SK-N-SH treated with all-trans-retinoic acid at 6 μM for 48 hours (cell line): ENCODE data around the gene LIME1.

Experiments
- ATAC-seq: fragments of 200-7000 bp; cut with Tn5 transposase; 3 replicates; pipeline ENCODE4 v1.9.1; 2020; ENCODE audit warnings: mild to moderate bottlenecking, moderate library complexity
- ARNTL ChIP-seq: fragments of 450-650 bp; formaldehyde crosslinking; IDR thresholded peaks from 2 replicates; pipeline ENCODE4 v1.5.0; 2020; ENCODE audit warnings: low read depth, mild to moderate bottlenecking, moderate library complexity, borderline replicate concordance
- BACH2 ChIP-seq: fragments of 250-450 bp; sonication (Bioruptor Pico); IDR thresholded peaks from 2 replicates; pipeline ENCODE4 v1.9.0; 2021; ENCODE audit warnings: mild to moderate bottlenecking, borderline replicate concordance
- CSDC2 ChIP-seq: fragments of 250-450 bp; sonication (Bioruptor Pico); IDR thresholded peaks from 2 replicates; pipeline ENCODE4 v1.5.0; 2020; ENCODE audit warnings: mild to moderate bottlenecking, moderate library complexity
- ESRRG ChIP-seq: fragments of 250-450 bp; sonication (Bioruptor Pico); IDR thresholded peaks from 2 replicates; pipeline ENCODE4 v1.6.1; 2021; ENCODE audit warnings: mild to moderate bottlenecking
- GLIS3 ChIP-seq: fragments of 250-450 bp; sonication (Bioruptor Pico); IDR thresholded peaks from 2 replicates; pipeline ENCODE4 v1.5.0; 2020; ENCODE audit warnings: mild to moderate bottlenecking, moderate library complexity
- OSR1 ChIP-seq: fragments of 250-450 bp; sonication (Bioruptor Pico); IDR thresholded peaks from 2 replicates; pipeline ENCODE4 v1.8.0; 2022; ENCODE audit warnings: moderate library complexity, mild to moderate bottlenecking, inconsistent platforms
- POU6F1 ChIP-seq: fragments of 250-450 bp; sonication (Bioruptor Pico); IDR thresholded peaks from 2 replicates; pipeline ENCODE4 v1.8.0; 2021; ENCODE audit warnings: low read depth, mild to moderate bottlenecking, moderate library complexity, borderline replicate concordance
- PPARA ChIP-seq: fragments of 250-450 bp; sonication (Bioruptor Pico); IDR thresholded peaks from 2 replicates; pipeline ENCODE4 v1.5.0; 2020; ENCODE audit warnings: mild to moderate bottlenecking, borderline replicate concordance
- SNAI2 ChIP-seq: fragments of 250-450 bp; sonication (Bioruptor Pico); IDR thresholded peaks from 2 replicates; pipeline ENCODE4 v1.5.0; 2020; ENCODE audit warnings: mild to moderate bottlenecking, moderate library complexity
- TCF4 ChIP-seq: fragments of 250-450 bp; sonication (Bioruptor Pico); IDR thresholded peaks from 2 replicates; pipeline ENCODE4 v1.8.0; 2021; ENCODE audit warnings: mild to moderate bottlenecking, moderate library complexity, borderline replicate concordance
- TOX ChIP-seq: fragments of 250-450 bp; sonication (Bioruptor Pico); IDR thresholded peaks from 2 replicates; pipeline ENCODE4 v1.8.0; 2021; ENCODE audit warnings: mild to moderate bottlenecking, moderate library complexity, borderline replicate concordance
- ZC3H10 ChIP-seq: fragments of 250-450 bp; sonication (Bioruptor Pico); IDR thresholded peaks from 2 replicates; pipeline ENCODE4 v1.5.1; 2021; ENCODE audit warnings: mild to moderate bottlenecking, moderate library complexity
- ZFP30 ChIP-seq: fragments of 450-650 bp; formaldehyde crosslinking; IDR thresholded peaks from 2 replicates; pipeline ENCODE4 v1.5.0; 2022; ENCODE audit warnings: mild to moderate bottlenecking, moderate library complexity
- ZNF565 ChIP-seq: fragments of 450-650 bp; formaldehyde crosslinking; conservative IDR thresholded peaks from 2 replicates; pipeline ENCODE4 v1.5.0; 2020; ENCODE audit warnings: low read depth, mild to moderate bottlenecking, moderate library complexity
- ZNF70 ChIP-seq: fragments of 450-650 bp; formaldehyde crosslinking; IDR thresholded peaks from 2 replicates; pipeline ENCODE4 v1.5.0; 2020; ENCODE audit warnings: mild to moderate bottlenecking, moderate library complexity
- ZNF8 ChIP-seq: fragments of 450-650 bp; formaldehyde crosslinking; IDR thresholded peaks from 2 replicates; pipeline ENCODE4 v1.5.0; 2020; ENCODE audit warnings: mild to moderate bottlenecking, moderate library complexity
- TF ChIP-seq, protein P1 (sequence below): fragments of 250-450 bp; sonication (Bioruptor Pico); IDR thresholded peaks from 2 replicates; pipeline ENCODE4 v1.5.1; 2021; ENCODE audit warnings: mild to moderate bottlenecking, moderate library complexity
- TF ChIP-seq, protein P2 (sequence below): fragments of 250-450 bp; sonication (Bioruptor Pico); IDR thresholded peaks from 2 replicates; pipeline ENCODE4 v1.5.1; 2020; ENCODE audit warnings: low read depth, mild to moderate bottlenecking, moderate library complexity
- TF ChIP-seq, protein P3 (sequence below): fragments of 250-450 bp; sonication (Bioruptor Pico); IDR thresholded peaks from 2 replicates; pipeline ENCODE4 v1.8.0; 2020; ENCODE audit warnings: mild to moderate bottlenecking, moderate library complexity, borderline replicate concordance
- TF ChIP-seq, protein P4 (sequence below): fragments of 250-450 bp; sonication (Bioruptor Pico); IDR thresholded peaks from 2 replicates; pipeline ENCODE4 v1.5.0; 2020; ENCODE audit warnings: mild to moderate bottlenecking, moderate library complexity

The LIME1 gene

GRCh38 chr20:63734946-63735858 is 1.3 kb upstream of the LIME1 start:
- no peak for ATAC-seq
- TF ChIP-seq ZNF70 (CRISPR knock-in tag) (no peak), ZNF565 (CRISPR knock-in tag) (no peak)
- TF ChIP-seq, protein P1, sequence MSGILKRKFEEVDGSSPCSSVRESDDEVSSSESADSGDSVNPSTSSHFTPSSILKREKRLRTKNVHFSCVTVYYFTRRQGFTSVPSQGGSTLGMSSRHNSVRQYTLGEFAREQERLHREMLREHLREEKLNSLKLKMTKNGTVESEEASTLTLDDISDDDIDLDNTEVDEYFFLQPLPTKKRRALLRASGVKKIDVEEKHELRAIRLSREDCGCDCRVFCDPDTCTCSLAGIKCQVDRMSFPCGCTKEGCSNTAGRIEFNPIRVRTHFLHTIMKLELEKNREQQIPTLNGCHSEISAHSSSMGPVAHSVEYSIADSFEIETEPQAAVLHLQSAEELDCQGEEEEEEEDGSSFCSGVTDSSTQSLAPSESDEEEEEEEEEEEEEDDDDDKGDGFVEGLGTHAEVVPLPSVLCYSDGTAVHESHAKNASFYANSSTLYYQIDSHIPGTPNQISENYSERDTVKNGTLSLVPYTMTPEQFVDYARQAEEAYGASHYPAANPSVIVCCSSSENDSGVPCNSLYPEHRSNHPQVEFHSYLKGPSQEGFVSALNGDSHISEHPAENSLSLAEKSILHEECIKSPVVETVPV: no peak
- TF ChIP-seq, protein P2, sequence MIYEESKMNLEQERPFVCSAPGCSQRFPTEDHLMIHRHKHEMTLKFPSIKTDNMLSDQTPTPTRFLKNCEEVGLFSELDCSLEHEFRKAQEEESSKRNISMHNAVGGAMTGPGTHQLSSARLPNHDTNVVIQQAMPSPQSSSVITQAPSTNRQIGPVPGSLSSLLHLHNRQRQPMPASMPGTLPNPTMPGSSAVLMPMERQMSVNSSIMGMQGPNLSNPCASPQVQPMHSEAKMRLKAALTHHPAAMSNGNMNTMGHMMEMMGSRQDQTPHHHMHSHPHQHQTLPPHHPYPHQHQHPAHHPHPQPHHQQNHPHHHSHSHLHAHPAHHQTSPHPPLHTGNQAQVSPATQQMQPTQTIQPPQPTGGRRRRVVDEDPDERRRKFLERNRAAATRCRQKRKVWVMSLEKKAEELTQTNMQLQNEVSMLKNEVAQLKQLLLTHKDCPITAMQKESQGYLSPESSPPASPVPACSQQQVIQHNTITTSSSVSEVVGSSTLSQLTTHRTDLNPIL: no peak

DNA sequence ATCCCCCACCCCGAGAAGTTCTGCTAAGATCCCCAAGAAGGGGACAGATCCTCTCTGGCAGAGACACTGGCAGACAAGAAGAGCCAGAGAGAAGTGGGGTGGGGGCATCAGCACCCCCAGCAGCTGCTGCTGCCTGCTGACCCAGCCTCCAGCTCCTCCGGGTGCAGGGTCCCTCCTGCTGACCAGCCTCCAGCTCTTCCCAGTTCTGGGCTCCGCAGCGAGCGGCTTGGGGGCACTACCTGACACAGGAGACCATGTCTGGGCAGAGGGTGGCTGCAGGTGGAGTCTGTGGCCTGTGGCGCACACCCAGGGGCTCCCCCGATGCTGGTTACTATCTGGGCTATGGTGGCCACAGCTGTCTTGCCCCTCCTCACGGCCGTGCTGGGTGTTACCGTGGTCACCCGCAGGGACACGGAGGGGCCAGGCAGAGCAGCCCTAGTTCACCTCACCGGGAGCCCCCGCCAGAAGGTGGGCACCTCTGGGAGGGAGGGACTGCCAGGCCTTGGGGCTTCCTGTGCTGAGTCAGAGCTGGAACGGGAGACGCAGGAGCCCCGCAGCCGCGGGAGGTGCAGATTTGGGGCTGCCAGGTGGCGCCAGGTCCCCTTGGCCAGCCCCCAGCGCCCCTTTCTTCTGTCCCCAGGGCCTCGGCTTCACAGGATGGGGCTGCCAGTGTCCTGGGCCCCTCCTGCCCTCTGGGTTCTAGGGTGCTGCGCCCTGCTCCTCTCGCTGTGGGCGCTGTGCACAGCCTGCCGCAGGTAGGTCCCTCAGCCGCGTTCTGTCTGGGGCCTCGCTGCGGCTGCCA is 630 bp downstream of the LIME1 start:
- no peak for ATAC-seq
- TF ChIP-seq ARNTL: no peak
- TF ChIP-seq ZFP30 (CRISPR knock-in tag): no peak
- TF ChIP-seq ZNF565 (CRISPR knock-in tag): no peak
- no peak for TF ChIP-seq TCF4
- no peak for TF ChIP-seq CSDC2 (CRISPR knock-in tag)
- TF ChIP-seq ZC3H10 (CRISPR knock-in tag): no peak
- no peak for TF ChIP-seq TOX (CRISPR knock-in tag)
- no peak for TF ChIP-seq OSR1
- no peak for TF ChIP-seq ZNF8 (CRISPR knock-in tag)
- TF ChIP-seq SNAI2 (CRISPR knock-in tag): no peak
- TF ChIP-seq, protein P3, sequence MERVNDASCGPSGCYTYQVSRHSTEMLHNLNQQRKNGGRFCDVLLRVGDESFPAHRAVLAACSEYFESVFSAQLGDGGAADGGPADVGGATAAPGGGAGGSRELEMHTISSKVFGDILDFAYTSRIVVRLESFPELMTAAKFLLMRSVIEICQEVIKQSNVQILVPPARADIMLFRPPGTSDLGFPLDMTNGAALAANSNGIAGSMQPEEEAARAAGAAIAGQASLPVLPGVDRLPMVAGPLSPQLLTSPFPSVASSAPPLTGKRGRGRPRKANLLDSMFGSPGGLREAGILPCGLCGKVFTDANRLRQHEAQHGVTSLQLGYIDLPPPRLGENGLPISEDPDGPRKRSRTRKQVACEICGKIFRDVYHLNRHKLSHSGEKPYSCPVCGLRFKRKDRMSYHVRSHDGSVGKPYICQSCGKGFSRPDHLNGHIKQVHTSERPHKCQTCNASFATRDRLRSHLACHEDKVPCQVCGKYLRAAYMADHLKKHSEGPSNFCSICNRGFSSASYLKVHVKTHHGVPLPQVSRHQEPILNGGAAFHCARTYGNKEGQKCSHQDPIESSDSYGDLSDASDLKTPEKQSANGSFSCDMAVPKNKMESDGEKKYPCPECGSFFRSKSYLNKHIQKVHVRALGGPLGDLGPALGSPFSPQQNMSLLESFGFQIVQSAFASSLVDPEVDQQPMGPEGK (CRISPR knock-in tag): no peak
- no peak for TF ChIP-seq PPARA (CRISPR knock-in tag)
- no peak for TF ChIP-seq BACH2 (CRISPR knock-in tag)
- TF ChIP-seq ZNF70 (CRISPR knock-in tag): no peak
- no peak for TF ChIP-seq ESRRG (CRISPR knock-in tag)
- TF ChIP-seq, protein P1: no peak
- TF ChIP-seq, protein P4, sequence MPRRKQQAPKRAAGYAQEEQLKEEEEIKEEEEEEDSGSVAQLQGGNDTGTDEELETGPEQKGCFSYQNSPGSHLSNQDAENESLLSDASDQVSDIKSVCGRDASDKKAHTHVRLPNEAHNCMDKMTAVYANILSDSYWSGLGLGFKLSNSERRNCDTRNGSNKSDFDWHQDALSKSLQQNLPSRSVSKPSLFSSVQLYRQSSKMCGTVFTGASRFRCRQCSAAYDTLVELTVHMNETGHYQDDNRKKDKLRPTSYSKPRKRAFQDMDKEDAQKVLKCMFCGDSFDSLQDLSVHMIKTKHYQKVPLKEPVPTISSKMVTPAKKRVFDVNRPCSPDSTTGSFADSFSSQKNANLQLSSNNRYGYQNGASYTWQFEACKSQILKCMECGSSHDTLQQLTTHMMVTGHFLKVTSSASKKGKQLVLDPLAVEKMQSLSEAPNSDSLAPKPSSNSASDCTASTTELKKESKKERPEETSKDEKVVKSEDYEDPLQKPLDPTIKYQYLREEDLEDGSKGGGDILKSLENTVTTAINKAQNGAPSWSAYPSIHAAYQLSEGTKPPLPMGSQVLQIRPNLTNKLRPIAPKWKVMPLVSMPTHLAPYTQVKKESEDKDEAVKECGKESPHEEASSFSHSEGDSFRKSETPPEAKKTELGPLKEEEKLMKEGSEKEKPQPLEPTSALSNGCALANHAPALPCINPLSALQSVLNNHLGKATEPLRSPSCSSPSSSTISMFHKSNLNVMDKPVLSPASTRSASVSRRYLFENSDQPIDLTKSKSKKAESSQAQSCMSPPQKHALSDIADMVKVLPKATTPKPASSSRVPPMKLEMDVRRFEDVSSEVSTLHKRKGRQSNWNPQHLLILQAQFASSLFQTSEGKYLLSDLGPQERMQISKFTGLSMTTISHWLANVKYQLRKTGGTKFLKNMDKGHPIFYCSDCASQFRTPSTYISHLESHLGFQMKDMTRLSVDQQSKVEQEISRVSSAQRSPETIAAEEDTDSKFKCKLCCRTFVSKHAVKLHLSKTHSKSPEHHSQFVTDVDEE: no peak
- TF ChIP-seq, protein P2: no peak
- no peak for TF ChIP-seq GLIS3
- TF ChIP-seq POU6F1 (CRISPR knock-in tag): no peak
